Heart left ventricle (tissue), 13 donors: Measurements from ENCODE around the gene IQGAP2.

Experiments
- POLR2A ChIP-seq, 2 donors: fragments of 450-650 bp; IDR thresholded peaks; one replicate each; pipeline ENCODE4 v1.6.1; 2017; ENCODE audit warnings: antibody characterized with exemption in 2 of 2, mild to moderate bottlenecking in 2 of 2, moderate library complexity in 2 of 2
- TF ChIP-seq, protein P1 (sequence below), 12 donors: fragments of 200-600 bp; sonication (generic) in 4 of 12; IDR thresholded peaks; one replicate each; pipeline versions ENCODE4 v1.5.0 to v1.8.0; 2018 to 2022; ENCODE audit warnings: antibody characterized with exemption in 12 of 12, mild to moderate bottlenecking in 5 of 12
- donor health status: ischemic (EF 13 %, LVEDD 7.1; RV severe dilation, severe dysfunction).
- donor health status: DM: no; HTN: yes; CAD: no.
- donor health status: DM: no; HTN: no; CAD: no.
- donor health status: ischemic (EF 25% LVEDD 6.9; RV normal size, moderate dysfunction).
- donor health status: ischemic (EF 25% LVEDD 5.7; RV mildly dilated, moderate dysfunction).
- donor health status: ischemic (EF 35%, LVEDD 5.7; RV mildly dilated, moderate dysfunction).
- donor health status: nonischemic (EF 11% LVEDD 7.7; RV severe dilation, severe dysfunction).
- donor health status: DM: yes; HTN: yes; CAD: no.
- donor health status: PGD.
- donor health status: ischemic (EF 29% LVEDD 5.4; RV normal size, mild dysfunction).
- donor health status: nonischemic (EF 23%, LVEDD 6.1; RV moderate dilation, normal function).

- TF ChIP-seq, protein P1, sequence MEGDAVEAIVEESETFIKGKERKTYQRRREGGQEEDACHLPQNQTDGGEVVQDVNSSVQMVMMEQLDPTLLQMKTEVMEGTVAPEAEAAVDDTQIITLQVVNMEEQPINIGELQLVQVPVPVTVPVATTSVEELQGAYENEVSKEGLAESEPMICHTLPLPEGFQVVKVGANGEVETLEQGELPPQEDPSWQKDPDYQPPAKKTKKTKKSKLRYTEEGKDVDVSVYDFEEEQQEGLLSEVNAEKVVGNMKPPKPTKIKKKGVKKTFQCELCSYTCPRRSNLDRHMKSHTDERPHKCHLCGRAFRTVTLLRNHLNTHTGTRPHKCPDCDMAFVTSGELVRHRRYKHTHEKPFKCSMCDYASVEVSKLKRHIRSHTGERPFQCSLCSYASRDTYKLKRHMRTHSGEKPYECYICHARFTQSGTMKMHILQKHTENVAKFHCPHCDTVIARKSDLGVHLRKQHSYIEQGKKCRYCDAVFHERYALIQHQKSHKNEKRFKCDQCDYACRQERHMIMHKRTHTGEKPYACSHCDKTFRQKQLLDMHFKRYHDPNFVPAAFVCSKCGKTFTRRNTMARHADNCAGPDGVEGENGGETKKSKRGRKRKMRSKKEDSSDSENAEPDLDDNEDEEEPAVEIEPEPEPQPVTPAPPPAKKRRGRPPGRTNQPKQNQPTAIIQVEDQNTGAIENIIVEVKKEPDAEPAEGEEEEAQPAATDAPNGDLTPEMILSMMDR (IDR thresholded peaks at IDR 0.05) = no peak
- TF ChIP-seq POLR2A (IDR thresholded peaks at IDR 0.05) = no peak
Observed at GRCh38 chr5:76677849-76678472, 274.9 kb downstream of the IQGAP2 start.
